Suprapubic skin (tissue), 4 donors: ENCODE measurements around the gene OLFM1.

Source experiments
- CTCF ChIP-seq, 2 donors: fragments of 200-600 bp in 1 of 2; fragments of 450-650 bp in 1 of 2; sonication (generic) in 1 of 2; IDR thresholded peaks; one replicate each; pipeline ENCODE4 v1.5.1; 2016 to 2019; ENCODE audit warnings: antibody characterized with exemption in 2 of 2, mild to moderate bottlenecking in 1 of 2, moderate library complexity in 1 of 2
- EP300 ChIP-seq: sonication (generic); formaldehyde crosslinking; IDR thresholded peaks from one replicate; pipeline ENCODE4 v1.6.1; 2017; ENCODE audit warnings: antibody characterized with exemption
- POLR2A ChIP-seq, 2 donors: fragments of 450-650 bp; IDR thresholded peaks; one replicate each; pipeline ENCODE4 v1.6.1; 2017; ENCODE audit warnings: antibody characterized with exemption in 2 of 2, mild to moderate bottlenecking in 2 of 2, moderate library complexity in 2 of 2
- POLR2AphosphoS5 ChIP-seq, 3 donors: sonication (generic); formaldehyde crosslinking; IDR thresholded peaks; one replicate each; pipeline ENCODE4 v1.6.1; 2017; ENCODE audit warnings: antibody characterized with exemption in 3 of 3

- no peak for TF ChIP-seq POLR2A (IDR thresholded peaks at IDR 0.05)
- no peak for TF ChIP-seq POLR2AphosphoS5 (IDR thresholded peaks at IDR 0.05)
- no peak for TF ChIP-seq CTCF (IDR thresholded peaks at IDR 0.05)
- TF ChIP-seq EP300: no peak
Observed at GRCh38 chr9:135040892-135041291, 46.6 kb upstream of the OLFM1 start.
